Panc1 (cell line): ENCODE results near the gene STX18.

Experiments
- CTCF ChIP-seq: fragments of 450-650 bp; IDR thresholded peaks from 2 replicates; pipeline ENCODE4 v1.5.1; 2017; ENCODE audit warnings: mild to moderate bottlenecking
- POLR2AphosphoS5 ChIP-seq: IDR thresholded peaks from 2 replicates; pipeline ENCODE4 v1.6.1; 2012; ENCODE audit warnings: mild to moderate bottlenecking, low read depth, low read length, moderate library complexity

- TF ChIP-seq POLR2AphosphoS5 (no peak), CTCF (no peak)
Measured at GRCh38 chr4:4408576-4409335, 133.1 kb downstream of the STX18 start.
